K562 (cell line): ENCODE measurements around the gene NFIL3. TPM values are rescaled to one million over a fixed set of nuclear protein-coding genes. Genes with fewer than 3 reads are reported as not detected.

ENCODE experiments used
- ARID2 ChIP-seq: fragments of 450-650 bp; IDR thresholded peaks from 2 replicates; pipeline ENCODE4 v1.6.1; 2017; ENCODE audit warnings: antibody characterized with exemption, mild to moderate bottlenecking
- ARNT ChIP-seq, 2 experiments: fragments of 450-650 bp; IDR thresholded peaks; 2 replicates each; pipeline ENCODE4 v1.6.1; 2016; ENCODE audit warnings: mild to moderate bottlenecking in 1 of 2
- ERF ChIP-seq: fragments of 450-650 bp; formaldehyde crosslinking; IDR thresholded peaks from 2 replicates; pipeline ENCODE4 v1.4.0; 2020; ENCODE audit warnings: mild to moderate bottlenecking, mixed read lengths
- FOXA1 ChIP-seq: fragments of 450-650 bp; IDR thresholded peaks from 2 replicates; pipeline ENCODE4 v1.6.1; 2016; ENCODE audit warnings: mild to moderate bottlenecking, borderline replicate concordance
- HDAC8 ChIP-seq: fragments of 450-650 bp; IDR thresholded peaks from 2 replicates; pipeline ENCODE4 v1.6.1; 2016; ENCODE audit warnings: mild to moderate bottlenecking, missing genetic modification characterization, moderate library complexity, missing compliant biosample characterization
- HMGN3 ChIP-seq: IDR thresholded peaks from 2 replicates; pipeline ENCODE4 v1.6.1; 2011; ENCODE audit warnings: borderline replicate concordance, low read depth, mild to moderate bottlenecking, mixed read lengths, low read length; ENCODE audit not compliant: insufficient read length; ENCODE audit errors: extremely low read depth
- HNRNPLL ChIP-seq: fragments of 200-400 bp; formaldehyde crosslinking; IDR thresholded peaks from 2 replicates; pipeline ENCODE4 v1.6.1; 2017; ENCODE audit warnings: low read length, low read depth, mild to moderate bottlenecking; ENCODE audit not compliant: poor library complexity, severe bottlenecking
- KDM5B ChIP-seq: fragments of 200-600 bp; sonication (generic); IDR thresholded peaks from 2 replicates; pipeline ENCODE4 v1.6.1; 2012; ENCODE audit warnings: low read depth, mild to moderate bottlenecking, moderate library complexity, low read length, control low read depth, inconsistent platforms; ENCODE audit not compliant: insufficient replicate concordance
- MCM5 ChIP-seq: fragments of 450-650 bp; IDR thresholded peaks from 2 replicates; pipeline ENCODE4 v1.6.1; 2016; ENCODE audit warnings: low read depth
- MYBL2 ChIP-seq, 2 experiments: fragments of 450-650 bp in 1 of 2; sonication (generic) in 1 of 2; formaldehyde crosslinking in 1 of 2; IDR thresholded peaks; 2 replicates each; pipeline versions ENCODE4 v1.6.1 to v1.8.1; 2017 to 2022; ENCODE audit warnings: borderline replicate concordance in 1 of 2, inconsistent platforms in 1 of 2, low read depth in 1 of 2, mild to moderate bottlenecking in 1 of 2, missing genetic modification reagents in 1 of 2, moderate library complexity in 1 of 2
- NCOR1 ChIP-seq: fragments of 450-650 bp; IDR thresholded peaks from 2 replicates; pipeline ENCODE4 v1.6.1; 2016; ENCODE audit warnings: mild to moderate bottlenecking, moderate library complexity
- NFE2L1 ChIP-seq: fragments of 450-650 bp; IDR thresholded peaks from 2 replicates; pipeline ENCODE4 v1.6.1; 2016; ENCODE audit warnings: missing genetic modification characterization, low read depth, mild to moderate bottlenecking, missing compliant biosample characterization, moderate library complexity, borderline replicate concordance
- PRPF4 ChIP-seq: fragments of 200-400 bp; formaldehyde crosslinking; IDR thresholded peaks from one replicate; pipeline ENCODE4 v1.6.1; 2017; ENCODE audit warnings: low read length, low read depth, mild to moderate bottlenecking; ENCODE audit not compliant: insufficient read depth, poor library complexity, severe bottlenecking
- SMAD4 ChIP-seq: fragments of 250-450 bp; sonication (Bioruptor Pico); conservative IDR thresholded peaks from 2 replicates; pipeline ENCODE4 v1.8.0; 2021; ENCODE audit warnings: inconsistent platforms, mild to moderate bottlenecking, moderate library complexity
- TARDBP ChIP-seq: fragments of 450-650 bp; IDR thresholded peaks from 2 replicates; pipeline ENCODE4 v1.6.1; 2016
- TCF15 ChIP-seq: fragments of 250-450 bp; sonication (Bioruptor Pico); IDR thresholded peaks from 2 replicates; pipeline ENCODE4 v1.8.0; 2022; ENCODE audit warnings: moderate library complexity, mild to moderate bottlenecking, inconsistent platforms
- TRIM28 ChIP-seq: fragments of 450-650 bp; IDR thresholded peaks from 2 replicates; pipeline ENCODE4 v1.6.1; 2017
- ZC3H4 ChIP-seq: sonication (generic); formaldehyde crosslinking; IDR thresholded peaks from 2 replicates; pipeline ENCODE4 v1.9.0; 2021; ENCODE audit warnings: missing genetic modification reagents, borderline replicate concordance
- ZEB2 ChIP-seq: fragments of 450-650 bp; IDR thresholded peaks from 2 replicates; pipeline ENCODE4 v1.6.1; 2016
- ZNF146 ChIP-seq: IDR thresholded peaks from one replicate; pipeline ENCODE4 v1.6.1; 2018; ENCODE audit warnings: missing compliant biosample characterization; ENCODE audit not compliant: unreplicated experiment
- polyA plus RNA-seq, 8 experiments: library from polyadenylated mRNA; depleted of rRNA in 4 of 8; stranded (reverse) in 5 of 8; unstranded in 3 of 8; fragments of >200 nt; fragmentation: Nextera tagmentation in 2 of 8; fragmentation: Illumina TruSeq in 1 of 8; extraction: Ambion mirVana in 2 of 8; extraction: Trizol in 1 of 8; gene quantifications; 2 replicates each; pipeline versions ENCODE4 v1.2.1 to v1.2.3, GENCODE V29; 2011 to 2014; ENCODE audit warnings: inconsistent platforms in 1 of 8, missing spikeins in 1 of 8
- total RNA-seq, 7 experiments: library from RNA; depleted of rRNA in 6 of 7; stranded (reverse); fragments of >200 nt in 6 of 7; fragmentation: Illumina TruSeq in 2 of 7; extraction: Trizol in 2 of 7; gene quantifications; 2 replicates each; pipeline versions ENCODE4 v1.2.1 to v1.2.3, GENCODE V29; 2011 to 2021; ENCODE audit warnings: low replicate concordance in 1 of 7
- TF ChIP-seq, protein P1 (sequence below): IDR thresholded peaks from 3 replicates; pipeline ENCODE4 v1.6.1; 2011; ENCODE audit warnings: borderline replicate concordance, mild to moderate bottlenecking; ENCODE audit not compliant: insufficient read length, insufficient read depth
- TF ChIP-seq, protein P2 (sequence below): fragments of 250-450 bp; sonication (Bioruptor Pico); IDR thresholded peaks from 2 replicates; pipeline ENCODE4 v1.4.0; 2020
- TF ChIP-seq, protein P3 (sequence below): sonication (generic); formaldehyde crosslinking; IDR thresholded peaks from 2 replicates; pipeline ENCODE4 v1.8.0; 2022; ENCODE audit warnings: mild to moderate bottlenecking, missing genetic modification reagents
- TF ChIP-seq, protein P4 (sequence below), 3 experiments: IDR thresholded peaks in 2 of 3; conservative IDR thresholded peaks in 1 of 3; 2 replicates each; pipeline ENCODE4 v1.5.1; 2011 to 2012; ENCODE audit warnings: low read length in 3 of 3, mild to moderate bottlenecking in 3 of 3, control low read depth in 2 of 3, improper control_type of control experiment in 1 of 3, inconsistent platforms in 1 of 3, low read depth in 1 of 3, mixed read lengths in 1 of 3, moderate library complexity in 1 of 3; ENCODE audit not compliant: insufficient read depth in 2 of 3

The NFIL3 gene
- total and polyA plus RNA-seq, 9 of the 15 experiments (the other 6 are each of a cell fraction or from before 2014, with no cell fraction given) = 3.2 to 16.1 (median 9.3) TPM

- TF ChIP-seq, protein P1, sequence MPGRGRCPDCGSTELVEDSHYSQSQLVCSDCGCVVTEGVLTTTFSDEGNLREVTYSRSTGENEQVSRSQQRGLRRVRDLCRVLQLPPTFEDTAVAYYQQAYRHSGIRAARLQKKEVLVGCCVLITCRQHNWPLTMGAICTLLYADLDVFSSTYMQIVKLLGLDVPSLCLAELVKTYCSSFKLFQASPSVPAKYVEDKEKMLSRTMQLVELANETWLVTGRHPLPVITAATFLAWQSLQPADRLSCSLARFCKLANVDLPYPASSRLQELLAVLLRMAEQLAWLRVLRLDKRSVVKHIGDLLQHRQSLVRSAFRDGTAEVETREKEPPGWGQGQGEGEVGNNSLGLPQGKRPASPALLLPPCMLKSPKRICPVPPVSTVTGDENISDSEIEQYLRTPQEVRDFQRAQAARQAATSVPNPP = no peak
- TF ChIP-seq FOXA1 (no peak), NFE2L1 (tag) (no peak), TRIM28 (no peak), ZEB2 (no peak), ARNT (IDR thresholded peaks at IDR 0.05) (no peak), PRPF4 (no peak), KDM5B (no peak), HDAC8 (no peak), ZNF146 (CRISPR knock-in tag) (no peak), ARID2 (no peak), TCF15 (no peak), MCM5 (no peak), ERF (CRISPR knock-in tag) (0 out of 2 replicates have a peak, but pooled peaks have one; percentile 33), HNRNPLL (no peak), TARDBP (no peak), NCOR1 (peak; percentile 5; the same call in 1 of the 2 replicates), ZC3H4 (CRISPR knock-in tag) (no peak; the same call in 1 of the 2 replicates), MYBL2 (IDR thresholded peaks at IDR 0.05; ENCODE audit: low read depth) (no peak), MYBL2 (CRISPR knock-in tag; IDR thresholded peaks at IDR 0.05; ENCODE audit: borderline replicate concordance) (no peak), HMGN3 (peak; percentile 21), SMAD4 (CRISPR knock-in tag) (peak; percentile 16; the same call in 1 of the 2 replicates)
- TF ChIP-seq, protein P2, sequence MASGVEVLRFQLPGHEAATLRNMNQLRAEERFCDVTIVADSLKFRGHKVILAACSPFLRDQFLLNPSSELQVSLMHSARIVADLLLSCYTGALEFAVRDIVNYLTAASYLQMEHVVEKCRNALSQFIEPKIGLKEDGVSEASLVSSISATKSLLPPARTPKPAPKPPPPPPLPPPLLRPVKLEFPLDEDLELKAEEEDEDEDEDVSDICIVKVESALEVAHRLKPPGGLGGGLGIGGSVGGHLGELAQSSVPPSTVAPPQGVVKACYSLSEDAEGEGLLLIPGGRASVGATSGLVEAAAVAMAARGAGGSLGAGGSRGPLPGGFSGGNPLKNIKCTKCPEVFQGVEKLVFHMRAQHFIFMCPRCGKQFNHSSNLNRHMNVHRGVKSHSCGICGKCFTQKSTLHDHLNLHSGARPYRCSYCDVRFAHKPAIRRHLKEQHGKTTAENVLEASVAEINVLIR = no peak
- TF ChIP-seq, protein P3, sequence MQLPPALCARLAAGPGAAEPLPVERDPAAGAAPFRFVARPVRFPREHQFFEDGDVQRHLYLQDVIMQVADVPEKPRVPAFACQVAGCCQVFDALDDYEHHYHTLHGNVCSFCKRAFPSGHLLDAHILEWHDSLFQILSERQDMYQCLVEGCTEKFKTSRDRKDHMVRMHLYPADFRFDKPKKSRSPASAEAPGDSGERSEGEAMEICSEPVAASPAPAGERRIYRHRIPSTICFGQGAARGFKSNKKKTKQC (CRISPR knock-in tag) = no peak
- TF ChIP-seq, protein P4, sequence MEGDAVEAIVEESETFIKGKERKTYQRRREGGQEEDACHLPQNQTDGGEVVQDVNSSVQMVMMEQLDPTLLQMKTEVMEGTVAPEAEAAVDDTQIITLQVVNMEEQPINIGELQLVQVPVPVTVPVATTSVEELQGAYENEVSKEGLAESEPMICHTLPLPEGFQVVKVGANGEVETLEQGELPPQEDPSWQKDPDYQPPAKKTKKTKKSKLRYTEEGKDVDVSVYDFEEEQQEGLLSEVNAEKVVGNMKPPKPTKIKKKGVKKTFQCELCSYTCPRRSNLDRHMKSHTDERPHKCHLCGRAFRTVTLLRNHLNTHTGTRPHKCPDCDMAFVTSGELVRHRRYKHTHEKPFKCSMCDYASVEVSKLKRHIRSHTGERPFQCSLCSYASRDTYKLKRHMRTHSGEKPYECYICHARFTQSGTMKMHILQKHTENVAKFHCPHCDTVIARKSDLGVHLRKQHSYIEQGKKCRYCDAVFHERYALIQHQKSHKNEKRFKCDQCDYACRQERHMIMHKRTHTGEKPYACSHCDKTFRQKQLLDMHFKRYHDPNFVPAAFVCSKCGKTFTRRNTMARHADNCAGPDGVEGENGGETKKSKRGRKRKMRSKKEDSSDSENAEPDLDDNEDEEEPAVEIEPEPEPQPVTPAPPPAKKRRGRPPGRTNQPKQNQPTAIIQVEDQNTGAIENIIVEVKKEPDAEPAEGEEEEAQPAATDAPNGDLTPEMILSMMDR (IDR thresholded peaks at IDR 0.05 in 2 of 3, conservative IDR thresholded peaks at IDR 0.05 in 1 of 3; ENCODE audit: insufficient read depth in 2 of 3, low read depth in 1 of 3, low read length in 3 of 3) = 0 out of 6 replicates have a peak, but pooled peaks of 1 of the 3 experiments have one; percentile 0
Measured at GRCh38 chr9:91423785-91424402, at the start of gene NFIL3 (continued).
